MM.1S (cell line): Measurements from ENCODE around the gene GSTT2B.

Source experiments
- EZH2 ChIP-seq: fragments of 300-600 bp; sonication (generic); optimal IDR thresholded peaks from 2 replicates; pipeline ENCODE3; 2017; ENCODE audit warnings: low read depth, mild to moderate bottlenecking, antibody characterized with exemption, low read length, mixed read lengths
- EZH2phosphoT487 ChIP-seq: fragments of 300-600 bp; sonication (generic); IDR thresholded peaks from 2 replicates; pipeline ENCODE4 v1.6.1; 2018; ENCODE audit warnings: antibody characterized with exemption, low read length
- TF ChIP-seq, protein P1 (sequence below): fragments of 300-600 bp; sonication (generic); IDR thresholded peaks from 2 replicates; pipeline ENCODE4 v1.5.1; 2016; ENCODE audit warnings: antibody characterized with exemption, low read length, mixed read lengths

DNA sequence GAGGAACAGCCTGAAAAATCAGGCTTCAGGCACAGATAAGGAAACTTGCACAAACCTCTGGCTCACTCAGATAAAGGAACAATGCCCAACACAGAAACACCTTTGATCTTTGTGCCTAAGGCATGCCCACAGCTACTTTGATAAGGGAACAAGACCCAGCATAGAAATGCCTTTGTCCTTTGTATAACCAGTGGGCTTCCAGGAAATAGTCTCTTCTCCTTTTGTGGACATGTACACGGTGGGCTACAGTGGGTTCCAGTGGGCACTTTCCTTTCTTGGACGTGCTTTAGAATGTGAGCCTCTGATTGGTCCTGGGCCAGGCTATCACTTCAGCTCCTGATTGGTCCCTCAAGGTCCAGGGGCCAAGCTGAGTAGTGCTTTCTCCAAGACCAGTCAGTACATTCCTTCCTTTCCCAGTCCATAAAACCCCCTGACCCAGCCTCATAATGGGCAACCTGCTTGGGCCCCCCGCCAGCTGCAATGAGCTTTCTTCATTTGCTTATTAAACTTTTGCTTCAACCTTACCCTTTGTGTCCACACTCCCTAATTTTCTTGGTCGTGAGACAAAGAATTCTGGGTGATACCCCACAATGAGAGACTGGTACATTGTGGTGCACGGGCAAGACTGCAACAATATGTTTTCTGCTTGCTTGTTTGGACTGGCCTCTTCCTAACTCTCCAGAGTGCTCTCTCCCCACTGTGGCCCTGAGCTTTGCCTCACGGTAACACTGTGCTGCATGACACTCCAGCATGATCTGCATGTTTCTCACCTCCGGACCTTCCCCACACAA is 48.4 kb upstream of the GSTT2B start:
- TF ChIP-seq, protein P1, sequence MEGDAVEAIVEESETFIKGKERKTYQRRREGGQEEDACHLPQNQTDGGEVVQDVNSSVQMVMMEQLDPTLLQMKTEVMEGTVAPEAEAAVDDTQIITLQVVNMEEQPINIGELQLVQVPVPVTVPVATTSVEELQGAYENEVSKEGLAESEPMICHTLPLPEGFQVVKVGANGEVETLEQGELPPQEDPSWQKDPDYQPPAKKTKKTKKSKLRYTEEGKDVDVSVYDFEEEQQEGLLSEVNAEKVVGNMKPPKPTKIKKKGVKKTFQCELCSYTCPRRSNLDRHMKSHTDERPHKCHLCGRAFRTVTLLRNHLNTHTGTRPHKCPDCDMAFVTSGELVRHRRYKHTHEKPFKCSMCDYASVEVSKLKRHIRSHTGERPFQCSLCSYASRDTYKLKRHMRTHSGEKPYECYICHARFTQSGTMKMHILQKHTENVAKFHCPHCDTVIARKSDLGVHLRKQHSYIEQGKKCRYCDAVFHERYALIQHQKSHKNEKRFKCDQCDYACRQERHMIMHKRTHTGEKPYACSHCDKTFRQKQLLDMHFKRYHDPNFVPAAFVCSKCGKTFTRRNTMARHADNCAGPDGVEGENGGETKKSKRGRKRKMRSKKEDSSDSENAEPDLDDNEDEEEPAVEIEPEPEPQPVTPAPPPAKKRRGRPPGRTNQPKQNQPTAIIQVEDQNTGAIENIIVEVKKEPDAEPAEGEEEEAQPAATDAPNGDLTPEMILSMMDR = no peak
- TF ChIP-seq EZH2 = no peak
- no peak for TF ChIP-seq EZH2phosphoT487
